Sigmoid colon (tissue), 7 donors: ENCODE results near the gene DGCR6L. TPM values are rescaled to one million over a fixed set of nuclear protein-coding genes. Genes with fewer than 3 reads are reported as not detected.
"Not testable (repeated sequence)": the region's sequence is repeated elsewhere in the genome, so short reads cannot be mapped to it uniquely, and the experiment has no call there.

Experiments
- DNase-seq: peaks from one replicate; pipeline ENCODE4 v3.0.0-alpha.2; 2019
- H3K27ac ChIP-seq, 4 donors: fragments of 200-600 bp; sonication (generic); one replicate each; pipeline ENCODE4 v1.5.1; 2016 to 2019; ENCODE audit warnings: mild to moderate bottlenecking in 1 of 4
- H3K27me3 ChIP-seq, 3 donors: fragments of 200-600 bp; sonication (generic); one replicate each; pipeline ENCODE4 v1.5.1; 2019; ENCODE audit warnings: mild to moderate bottlenecking in 1 of 3
- H3K36me3 ChIP-seq, 4 donors: fragments of 200-600 bp; sonication (generic); one replicate each; pipeline ENCODE4 v1.5.1; 2016 to 2019
- H3K4me1 ChIP-seq, 4 donors: fragments of 200-600 bp; sonication (generic); one replicate each; pipeline ENCODE4 v1.5.1; 2017 to 2019
- H3K4me3 ChIP-seq, 4 donors: fragments of 200-600 bp; sonication (generic); one replicate each; pipeline ENCODE4 v1.5.1; 2017 to 2019; ENCODE audit warnings: mild to moderate bottlenecking in 2 of 4, moderate library complexity in 1 of 4
- H3K9me3 ChIP-seq, 4 donors: fragments of 200-600 bp in 3 of 4; sonication (generic) in 3 of 4; one replicate each; pipeline versions ENCODE4 v1.5.1 to v1.6.1; 2013 to 2019
- EP300 ChIP-seq, 4 donors: sonication (generic); formaldehyde crosslinking; IDR thresholded peaks; one replicate each; pipeline ENCODE4 v1.6.1; 2017; ENCODE audit warnings: antibody characterized with exemption in 4 of 4
- POLR2A ChIP-seq, 2 donors: fragments of 450-650 bp; IDR thresholded peaks; one replicate each; pipeline ENCODE4 v1.6.1; 2016; ENCODE audit warnings: antibody characterized with exemption in 2 of 2, mild to moderate bottlenecking in 2 of 2, moderate library complexity in 2 of 2
- POLR2AphosphoS5 ChIP-seq, 4 donors: sonication (generic); formaldehyde crosslinking; IDR thresholded peaks; one replicate each; pipeline ENCODE4 v1.6.1; 2017; ENCODE audit warnings: antibody characterized with exemption in 4 of 4
- WGBS, 2 donors: extraction: QIAGEN DNeasy Blood & Tissue Kit; methylation state at CpG; one replicate each; pipeline ENCODE4 v1.1.7; 2013; 5-methylcytosine and 5-hydroxymethylcytosine counted together
- intact Hi-C: fragments of 100-400 bp; cut with DNase I; formaldehyde crosslinking; loops from one replicate; pipeline ENCODE4 v1.15.1; 2023
- polyA plus RNA-seq, 3 donors: library from polyadenylated mRNA; stranded (reverse); fragments of 200-250 nt; gene quantifications; one replicate each; pipeline ENCODE4 v1.2.3, GENCODE V29; 2013
- total RNA-seq, 4 donors: library from RNA; depleted of rRNA; stranded (reverse); fragments of >200 nt; gene quantifications; one replicate each; pipeline ENCODE4 v1.1.0, GENCODE V29; 2016
- TF ChIP-seq, protein P1 (sequence below), 4 experiments: fragments of 450-650 bp in 3 of 4; fragments of 200-600 bp in 1 of 4; IDR thresholded peaks; one replicate each; pipeline ENCODE4 v1.5.1; 2016 to 2019; ENCODE audit warnings: antibody characterized with exemption in 4 of 4, mild to moderate bottlenecking in 3 of 4, moderate library complexity in 2 of 4
- donor health status: healthy with polysubstance abuse.
- donor health status: Bipolar disorder and iron deficiency.
- donor health status: healthy.

Gene DGCR6L
- total and polyA plus RNA-seq, 7 donors, result 38.6 to 88.6 (median 64.7) TPM

DNA sequence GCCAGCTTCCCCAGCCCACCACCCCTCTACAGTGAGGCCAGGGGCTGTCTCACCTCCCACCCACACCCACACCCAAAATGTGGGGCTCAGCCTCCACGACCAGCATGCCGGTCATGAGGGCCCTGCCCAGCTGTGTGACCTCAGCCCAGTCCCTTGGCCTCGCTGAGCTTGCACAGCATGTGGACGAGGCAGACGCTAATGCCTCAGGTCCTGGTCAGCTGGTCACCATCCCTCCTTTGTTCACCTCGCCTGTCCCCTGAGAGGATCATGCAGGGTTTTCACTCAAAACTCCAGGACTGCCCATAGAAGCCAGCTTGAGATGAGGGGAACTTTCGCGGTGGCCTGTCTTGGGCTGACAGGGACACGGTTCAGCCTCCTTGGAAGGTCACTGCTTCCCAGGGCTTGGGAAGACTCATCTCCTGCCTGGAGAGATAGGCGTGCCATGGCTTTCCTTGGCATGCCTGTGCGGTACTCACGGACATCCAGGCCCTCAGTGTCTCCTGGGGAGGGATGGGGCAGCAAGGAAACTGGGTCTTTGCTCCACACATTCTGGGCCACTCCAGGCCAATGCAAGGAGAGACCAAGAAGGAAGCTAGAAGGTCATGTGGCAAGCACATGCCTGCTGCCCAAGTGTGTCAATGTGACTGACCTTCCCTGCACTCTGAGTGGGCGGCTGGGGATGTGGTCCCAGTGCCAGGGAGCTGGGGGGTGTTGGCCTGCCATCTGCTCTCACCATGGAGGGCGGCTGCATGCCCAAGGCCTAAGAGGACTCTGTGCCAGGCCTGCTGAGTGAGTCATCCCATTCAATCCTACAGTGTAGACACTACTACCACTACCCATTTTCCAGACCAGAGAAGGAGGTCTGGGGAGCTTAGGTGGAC lies 48.5 kb downstream of the DGCR6L start:
- no peaks in the 10 kb centered on the region for H3K36me3 ChIP-seq
- TF ChIP-seq POLR2AphosphoS5 (IDR thresholded peaks at IDR 0.05) (no peak), EP300 (IDR thresholded peaks at IDR 0.05) (no peak), POLR2A (IDR thresholded peaks at IDR 0.05) (no peak)
- TF ChIP-seq, protein P1, sequence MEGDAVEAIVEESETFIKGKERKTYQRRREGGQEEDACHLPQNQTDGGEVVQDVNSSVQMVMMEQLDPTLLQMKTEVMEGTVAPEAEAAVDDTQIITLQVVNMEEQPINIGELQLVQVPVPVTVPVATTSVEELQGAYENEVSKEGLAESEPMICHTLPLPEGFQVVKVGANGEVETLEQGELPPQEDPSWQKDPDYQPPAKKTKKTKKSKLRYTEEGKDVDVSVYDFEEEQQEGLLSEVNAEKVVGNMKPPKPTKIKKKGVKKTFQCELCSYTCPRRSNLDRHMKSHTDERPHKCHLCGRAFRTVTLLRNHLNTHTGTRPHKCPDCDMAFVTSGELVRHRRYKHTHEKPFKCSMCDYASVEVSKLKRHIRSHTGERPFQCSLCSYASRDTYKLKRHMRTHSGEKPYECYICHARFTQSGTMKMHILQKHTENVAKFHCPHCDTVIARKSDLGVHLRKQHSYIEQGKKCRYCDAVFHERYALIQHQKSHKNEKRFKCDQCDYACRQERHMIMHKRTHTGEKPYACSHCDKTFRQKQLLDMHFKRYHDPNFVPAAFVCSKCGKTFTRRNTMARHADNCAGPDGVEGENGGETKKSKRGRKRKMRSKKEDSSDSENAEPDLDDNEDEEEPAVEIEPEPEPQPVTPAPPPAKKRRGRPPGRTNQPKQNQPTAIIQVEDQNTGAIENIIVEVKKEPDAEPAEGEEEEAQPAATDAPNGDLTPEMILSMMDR (IDR thresholded peaks at IDR 0.05), result no peak
- peaks cover 0 to 14% (median 10%) of the 10 kb centered on the region in 4 donors for H3K4me1 ChIP-seq
- H3K9me3 ChIP-seq, result no peaks in the 10 kb centered on the region
- no peak overlapping the region for H3K4me3 ChIP-seq
- 89 to 90% methylated on average over 14 of the region's 14 CpGs for WGBS, 2 donors
- H3K27me3 ChIP-seq, result peaks cover 0 to 17% (median 11%) of the 10 kb centered on the region in 3 donors
- DNase-seq, result no peak
- intact Hi-C loops, result no loop called here
- no peak overlapping the region for H3K27ac ChIP-seq

DNA sequence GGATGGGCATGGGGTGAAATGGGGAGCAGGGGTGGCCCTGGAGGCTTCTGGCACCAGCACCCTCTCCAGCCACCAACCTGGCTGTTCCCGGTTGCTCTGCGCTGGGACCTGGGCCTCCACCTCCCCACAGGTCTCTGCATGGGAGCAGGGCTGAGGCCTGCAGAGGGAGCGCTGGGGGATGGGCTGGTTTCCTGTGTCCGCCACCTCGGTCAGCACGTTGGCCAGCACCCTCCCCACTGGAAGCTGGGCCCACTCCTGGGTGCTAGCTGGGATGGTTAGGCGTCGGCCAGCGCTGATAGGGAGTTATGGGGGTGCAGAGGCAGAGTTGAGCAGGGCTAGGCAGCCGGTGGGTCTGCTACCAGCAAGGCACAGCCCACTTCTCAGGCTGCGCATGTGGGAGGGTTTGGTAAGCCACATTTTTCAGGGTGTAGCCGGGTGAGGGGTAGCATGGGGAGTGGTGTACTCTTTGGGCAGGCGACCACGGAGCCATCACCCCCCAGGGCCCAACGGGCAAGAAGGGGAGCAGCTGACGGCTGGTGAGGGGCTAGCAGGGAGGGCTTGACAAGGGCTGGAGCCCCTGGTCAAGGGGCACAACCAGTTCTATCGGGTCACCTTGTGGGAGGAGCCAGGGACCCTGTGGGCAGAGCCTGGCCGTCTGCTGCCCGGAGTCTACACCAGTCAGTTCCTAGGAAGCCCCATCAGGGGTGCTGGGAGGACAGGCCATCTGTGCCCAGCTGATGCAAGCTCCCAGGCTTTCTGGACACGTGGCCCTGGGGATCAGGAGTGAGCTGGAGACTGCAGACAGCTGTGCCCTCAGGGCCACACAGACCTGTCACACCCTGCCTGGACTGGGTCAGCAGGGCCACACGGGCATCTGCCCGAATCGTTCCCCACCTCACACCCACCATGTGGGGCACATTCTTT lies 49.4 kb downstream of the DGCR6L start:
- H3K27ac ChIP-seq, H3K4me3 ChIP-seq, intact Hi-C loops, H3K9me3 ChIP-seq, DNase-seq, H3K36me3 ChIP-seq: not testable (repeated sequence)
- peaks cover 0 to 17% (median 11%) of the 10 kb centered on the region in 3 donors for H3K27me3 ChIP-seq
- 68 to 82% methylated on average over 23 of the region's 23 CpGs for WGBS, 2 donors
- H3K4me1 ChIP-seq, result peaks cover 0 to 14% (median 10%) of the 10 kb centered on the region in 4 donors

DNA sequence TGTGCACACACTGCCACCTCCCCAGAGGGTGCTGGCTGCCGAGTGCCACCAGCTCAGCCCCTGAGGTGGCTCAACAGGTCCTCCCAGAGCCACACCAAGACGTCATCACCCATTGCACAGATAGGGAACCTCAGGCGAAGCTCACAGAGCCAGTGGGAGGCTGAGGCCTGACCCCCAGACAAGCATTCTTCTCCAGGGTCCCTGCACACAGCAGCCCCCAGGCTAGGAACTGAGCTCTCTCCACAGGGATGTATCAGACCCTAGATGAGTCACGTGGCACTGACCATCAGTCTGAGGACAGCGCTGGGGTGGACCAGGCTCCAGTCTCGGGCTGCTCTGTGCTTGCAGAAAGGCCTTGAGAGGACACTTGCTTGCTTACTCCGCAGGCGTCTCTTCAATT lies 50.2 kb downstream of the DGCR6L start:
- Histone ChIP-seq H3K4me1 (peaks cover 0 to 14% (median 10%) of the 10 kb centered on the region in 4 donors), H3K27me3 (peaks cover 0 to 17% (median 11%) of the 10 kb centered on the region in 3 donors)
- H3K4me3 ChIP-seq, DNase-seq, H3K9me3 ChIP-seq, H3K27ac ChIP-seq, H3K36me3 ChIP-seq: not testable (repeated sequence)
- 72 to 81% methylated on average over 8 of the region's 8 CpGs for WGBS, 2 donors
- intact Hi-C loops, result loop anchor here (5.0 kb wide), 1 partner anchor 112 kb away; no protein-coding TSS in a partner anchor

DNA sequence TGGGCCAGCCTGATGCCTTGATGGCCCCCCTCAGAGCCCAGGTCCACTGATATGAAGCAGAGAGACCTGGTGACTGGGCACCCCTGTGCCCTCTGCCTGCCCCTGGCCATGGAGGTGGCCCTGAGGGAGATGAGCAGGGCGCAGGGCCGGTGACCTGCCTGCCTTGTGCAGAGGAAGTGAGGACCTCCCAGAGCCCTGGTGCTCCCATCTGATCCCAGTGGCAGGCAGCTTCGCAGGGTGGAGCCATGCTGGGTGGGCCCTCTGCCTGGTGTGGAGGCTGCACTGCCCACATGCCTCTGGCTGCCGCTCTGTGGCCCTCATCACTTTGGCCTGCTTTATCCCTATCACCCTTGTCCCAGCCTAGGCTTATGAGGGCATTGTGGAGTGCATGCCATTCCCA lies 50.7 kb downstream of the DGCR6L start:
- H3K36me3 ChIP-seq, DNase-seq, H3K9me3 ChIP-seq, H3K4me3 ChIP-seq, H3K27ac ChIP-seq: not testable (repeated sequence)
- WGBS, 2 donors, result 73 to 95% methylated on average over 4 of the region's 4 CpGs
- peaks cover 0 to 14% (median 10%) of the 10 kb centered on the region in 4 donors for H3K4me1 ChIP-seq
- intact Hi-C loops, result loop anchor here (5.0 kb wide), 1 partner anchor 112 kb away; no protein-coding TSS in a partner anchor
- H3K27me3 ChIP-seq, result peaks cover 0 to 17% (median 11%) of the 10 kb centered on the region in 3 donors

DNA sequence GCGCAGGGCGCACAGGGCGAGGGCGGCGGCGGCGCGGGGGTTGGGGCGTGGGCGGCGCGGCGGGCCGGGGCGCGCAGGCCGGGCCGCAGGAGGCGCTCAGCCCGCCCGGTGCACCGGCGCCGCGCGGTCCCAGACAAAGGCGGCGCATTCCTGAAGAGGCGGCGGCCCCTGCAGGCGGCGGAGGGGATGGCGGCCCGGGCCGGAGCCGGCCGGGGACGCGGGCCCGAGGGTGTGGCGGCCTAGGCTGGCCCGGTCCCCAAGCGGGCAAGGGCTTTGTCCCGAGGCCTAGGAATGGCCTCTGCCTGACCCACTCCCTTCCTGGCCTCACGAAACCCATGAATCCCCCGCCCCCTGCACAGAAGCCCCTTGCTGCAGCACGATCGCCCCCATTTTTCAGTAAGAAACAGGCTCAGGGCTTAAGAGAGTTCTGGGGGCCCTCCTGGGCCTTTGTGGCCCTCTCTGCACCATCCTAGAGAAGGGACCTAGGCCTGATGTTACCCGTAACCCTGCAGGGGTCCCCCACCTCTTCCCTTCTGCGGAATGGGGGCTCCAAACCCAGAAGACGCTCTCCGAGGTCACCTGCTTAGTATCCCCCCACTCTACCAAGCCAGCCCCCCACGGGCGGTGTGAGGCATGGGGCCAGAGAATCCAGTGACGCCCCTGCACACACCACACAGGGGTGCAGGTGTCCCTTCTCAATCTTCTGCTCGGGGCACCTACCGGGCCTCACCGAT lies 51.4 kb downstream of the DGCR6L start, which contains the start of gene RTN4R:
Gene RTN4R (minus strand): TSS at position 40 of the 734 bp plus-strand sequence. CDS start 226 bp downstream, outside the sequence.
- 15 to 17% methylated on average over 58 of the region's 58 CpGs for WGBS, 2 donors
- intact Hi-C loops, result loop anchor here (5.0 kb wide), 1 partner anchor 111 kb away; no protein-coding TSS in a partner anchor

More for the DNA sequence above, 51.4 kb downstream of the DGCR6L start, which contains the start of gene RTN4R:
- no peak within 1 kb of the TSS for H3K27ac ChIP-seq
- no peak for TF ChIP-seq EP300 (IDR thresholded peaks at IDR 0.05)
- TF ChIP-seq, protein P1 (IDR thresholded peaks at IDR 0.05), result peak in 3 of 4 experiments; percentile 5 to 54 (median 27)
- peak within 1 kb of the TSS in 3 of 4 donors; percentile 41 to 47 (median 44) for H3K4me3 ChIP-seq
- H3K36me3 ChIP-seq, result no peaks in the 10 kb centered on the region
- DNase-seq, result no peak
- peaks cover 0 to 17% (median 11%) of the 10 kb centered on the region in 3 donors for H3K27me3 ChIP-seq
- no peaks in the 10 kb centered on the region for H3K9me3 ChIP-seq
- peaks cover 0 to 14% (median 10%) of the 10 kb centered on the region in 4 donors for H3K4me1 ChIP-seq
